HL-60 (cell line): ENCODE results near the gene SLC49A4.

Experiments
- DNase-seq, 2 experiments: peaks; one replicate each; pipeline ENCODE4 v3.0.0-alpha.2; 2010 to 2020; ENCODE audit warnings: low read depth in 1 of 2, low spot score in 1 of 2
- H3K27ac ChIP-seq: fragments of 250-450 bp; sonication (Bioruptor Pico); replicated peaks from 2 replicates; pipeline ENCODE4 v1.5.1; 2020; ENCODE audit warnings: mild to moderate bottlenecking, moderate library complexity
- H3K27me3 ChIP-seq: fragments of 250-450 bp; sonication (Bioruptor Pico); 2 replicates; pipeline ENCODE4 v1.5.1; 2021; ENCODE audit warnings: mild to moderate bottlenecking, moderate library complexity; ENCODE audit not compliant: insufficient read depth, poor library complexity, severe bottlenecking
- H3K4me3 ChIP-seq: replicated peaks from 2 replicates; pipeline ENCODE4 v1.5.1; 2011; ENCODE audit warnings: mild to moderate bottlenecking, control low read depth, low read length; ENCODE audit not compliant: insufficient read depth
- CTCF ChIP-seq: IDR thresholded peaks from one replicate; pipeline ENCODE4 v1.5.1; 2011; ENCODE audit warnings: low read length, control low read depth, inconsistent platforms; ENCODE audit not compliant: insufficient read depth
- GABPA ChIP-seq: IDR thresholded peaks from 2 replicates; pipeline ENCODE4 v1.6.1; 2012; ENCODE audit warnings: low read depth
- POLR2AphosphoS5 ChIP-seq: IDR thresholded peaks from 2 replicates; pipeline ENCODE4 v1.6.1; 2012; ENCODE audit warnings: low read depth
- REST ChIP-seq: IDR thresholded peaks from 2 replicates; pipeline ENCODE4 v1.6.1; 2012; ENCODE audit warnings: low read depth; ENCODE audit not compliant: insufficient replicate concordance
- SPI1 ChIP-seq: IDR thresholded peaks from 2 replicates; pipeline ENCODE4 v1.6.1; 2012; ENCODE audit warnings: low read depth, mild to moderate bottlenecking, borderline replicate concordance

SLC49A4 gene

GRCh38 chr3:122908251-122908650 lies 113.4 kb downstream of the SLC49A4 start:
- H3K4me3 ChIP-seq: no peak overlapping the region
- no peak for DNase-seq
- TF ChIP-seq REST (no peak), SPI1 (no peak), CTCF (no peak), POLR2AphosphoS5 (no peak), GABPA (no peak)
- no peak overlapping the region for H3K27ac ChIP-seq
- H3K27me3 ChIP-seq: no peaks in the 10 kb centered on the region

GRCh38 chr3:122911901-122912300 lies 117.0 kb downstream of the SLC49A4 start:
- DNase-seq: no peak

More at GRCh38 chr3:122911901-122912300, 117.0 kb downstream of the SLC49A4 start:
- H3K27me3 ChIP-seq: no peaks in the 10 kb centered on the region
- no peak for TF ChIP-seq GABPA
- TF ChIP-seq SPI1: no peak
- no peak for TF ChIP-seq CTCF
- TF ChIP-seq REST: no peak
- no peak for TF ChIP-seq POLR2AphosphoS5
- H3K27ac ChIP-seq: no peak overlapping the region
- H3K4me3 ChIP-seq: no peak overlapping the region
